Fibroblast of skin of scalp (primary cell): Measurements from ENCODE around the gene LINGO1.

ENCODE experiments used
- DNase-seq: peaks from one replicate; pipeline ENCODE4 v3.0.0-alpha.2; 2013

Gene LINGO1

DNA sequence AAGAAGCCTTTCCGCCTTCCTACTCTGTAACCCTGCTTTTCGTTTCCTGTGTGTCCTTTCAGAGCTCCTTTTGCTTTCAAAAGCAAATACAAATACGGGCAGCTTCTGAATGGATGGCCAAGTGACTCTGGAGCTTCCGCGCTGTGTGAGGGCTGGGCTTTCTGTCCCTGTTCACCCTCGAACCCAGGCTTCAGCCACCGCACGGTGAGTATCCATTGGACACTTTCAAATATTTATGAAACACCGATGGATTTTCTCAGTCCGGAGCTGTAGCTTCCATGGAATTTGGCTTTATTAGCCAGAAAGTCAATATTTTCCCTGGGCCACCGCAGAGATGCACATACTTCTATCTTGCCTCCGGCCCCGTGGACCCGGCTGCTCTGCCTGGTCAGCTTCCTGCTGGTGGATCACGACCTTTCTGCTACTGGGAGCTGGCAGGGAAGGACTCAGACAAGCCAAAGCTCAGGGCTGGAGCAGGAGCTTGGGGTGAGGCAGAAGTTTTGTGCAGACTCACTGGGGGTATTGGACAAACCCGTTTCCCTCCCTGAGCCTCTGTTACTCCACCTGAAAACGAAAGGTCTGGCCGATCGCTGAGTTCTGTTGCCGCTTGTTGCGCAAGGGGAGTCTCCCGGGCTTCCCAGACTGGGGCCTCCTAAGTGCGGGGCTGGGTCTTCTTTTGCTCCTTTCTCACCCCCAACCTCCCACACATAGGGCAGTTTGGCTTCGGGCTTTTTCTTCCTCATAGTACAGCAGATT is 63.6 kb downstream of the LINGO1 start:
- no peak for DNase-seq

- DNase-seq = no peak
Measured at GRCh38 chr15:77568014-77568972, 64.4 kb downstream of the LINGO1 start.

DNA sequence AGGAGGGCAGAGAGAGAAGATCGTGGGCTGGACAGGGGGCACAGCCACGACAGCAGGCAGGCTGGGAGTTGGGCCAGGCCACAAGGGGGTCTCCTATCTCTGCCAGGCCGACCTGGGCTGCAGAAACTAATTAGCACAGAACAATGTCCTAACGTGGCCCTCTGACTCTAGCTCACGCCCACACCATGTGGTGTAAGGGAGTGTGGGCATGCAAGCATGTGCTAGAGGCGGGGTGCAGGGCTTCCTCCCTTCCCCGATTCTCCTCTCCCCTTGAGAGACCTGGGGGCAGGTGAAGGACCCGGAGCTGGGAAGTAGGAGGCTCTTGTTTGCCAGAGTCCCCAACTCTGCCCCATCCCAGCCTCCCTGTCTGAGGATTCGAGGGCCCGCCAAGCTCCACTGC is 65.5 kb downstream of the LINGO1 start:
- no peak for DNase-seq

GRCh38 chr15:77566092-77566491 is 66.6 kb downstream of the LINGO1 start:
- no peak for DNase-seq

DNA sequence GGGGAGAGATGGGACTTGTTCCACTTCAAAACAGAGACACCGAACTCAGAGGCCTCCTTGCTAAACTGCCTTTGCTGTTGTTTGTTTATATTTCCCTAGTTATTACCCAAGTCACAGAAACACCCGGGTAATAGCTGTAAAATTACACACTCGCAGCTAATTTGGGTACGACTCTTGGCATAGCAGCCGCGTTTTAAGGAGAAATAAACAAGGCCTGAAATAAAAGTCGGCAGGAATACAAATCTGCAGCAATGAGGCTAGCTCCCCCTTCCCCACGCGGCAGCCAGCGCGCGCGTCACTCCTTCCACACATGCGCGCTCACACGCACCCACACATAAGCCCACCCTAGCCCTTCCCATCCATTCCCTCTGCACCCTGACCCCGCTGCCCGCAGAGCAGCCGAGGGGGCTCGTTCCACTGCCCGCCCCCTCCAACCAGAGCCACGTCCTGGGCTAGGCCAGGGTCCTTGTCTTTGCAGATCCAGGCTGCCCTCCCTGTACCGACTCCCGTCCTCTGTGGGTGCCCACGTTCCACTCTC is 67.3 kb downstream of the LINGO1 start:
- no peak for DNase-seq

DNA sequence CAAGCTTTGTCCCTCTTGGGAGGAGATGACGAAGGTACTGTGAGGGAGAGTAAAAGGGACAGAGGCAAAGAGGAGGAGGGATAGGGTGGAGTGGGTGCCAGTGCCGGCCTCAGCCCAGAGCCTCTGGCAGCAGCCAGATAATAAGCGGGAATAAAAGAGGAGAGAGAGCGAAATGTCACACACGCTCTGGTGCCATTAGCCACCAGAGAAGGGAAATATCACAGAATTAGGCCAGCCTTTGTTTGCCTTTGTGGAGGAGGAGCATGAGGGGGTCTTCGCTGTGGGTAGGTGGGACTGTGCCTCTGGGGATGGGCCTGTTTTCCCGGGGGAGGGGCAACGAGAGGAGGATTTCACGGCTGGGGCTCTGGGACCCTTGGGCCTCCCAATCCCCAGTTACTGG is 67.8 kb downstream of the LINGO1 start:
- DNase-seq = no peak

DNA sequence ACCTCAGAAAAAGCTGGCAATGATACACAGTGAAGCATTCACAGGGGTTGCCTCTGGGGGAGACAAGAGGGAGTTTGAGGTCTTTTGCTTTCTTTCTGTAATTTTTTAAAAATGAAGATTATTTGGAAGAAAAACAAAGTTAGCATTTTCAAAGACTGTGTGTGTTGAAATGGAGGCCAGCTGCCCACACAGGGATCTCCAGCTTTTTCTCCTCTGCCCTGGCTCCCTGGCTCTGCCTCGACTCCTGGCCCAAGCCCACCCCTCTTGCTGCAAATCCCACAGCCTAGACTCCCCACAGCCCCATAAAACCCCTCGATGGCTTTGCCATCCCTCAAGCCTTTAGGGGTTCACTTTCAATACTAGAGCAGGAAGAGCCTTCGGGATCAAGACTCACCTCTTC is 68.4 kb downstream of the LINGO1 start:
- no peak for DNase-seq

GRCh38 chr15:77563623-77564156 is 69.0 kb downstream of the LINGO1 start:
- DNase-seq = no peak
